SK-N-SH (cell line): ENCODE results near the gene UBE2Z. TPM values are rescaled to one million over a fixed set of nuclear protein-coding genes. Genes with fewer than 3 reads are reported as not detected.

ENCODE experiments used
- CTCF ChIA-PET: fragments of 300-600, 350-600 bp; formaldehyde crosslinking; extraction: SDS; loops from one replicate; lab custom pipeline; 2021; lab: Yijun Ruan, JAX
- POLR2A ChIA-PET: fragments of 350-600 bp; sonication (Branson Sonifier 250); formaldehyde crosslinking; extraction: SDS; loops from one replicate; lab custom pipeline; 2020; ENCODE audit warnings: antibody characterized with exemption, inconsistent platforms; lab: Yijun Ruan, JAX
- DNase-seq: peaks from one replicate; pipeline ENCODE4 v3.0.0; 2012
- H2AFZ ChIP-seq: fragments of 200-600 bp; sonication (generic); 2 replicates; pipeline ENCODE4 v1.8.1; 2016; ENCODE audit warnings: antibody characterized with exemption, mild to moderate bottlenecking, low read depth
- H3F3A ChIP-seq: fragments of 200-600 bp; sonication (generic); replicated peaks from 2 replicates; pipeline ENCODE3; 2016; ENCODE audit warnings: antibody characterized with exemption, mild to moderate bottlenecking; ENCODE audit not compliant: insufficient read depth
- H3K27ac ChIP-seq, 2 experiments: fragments of 200-500 bp in 1 of 2; fragments of 200-600 bp in 1 of 2; sonication (Bioruptor generic) in 1 of 2; sonication (generic), shearing (Covaris generic) in 1 of 2; 2 replicates each; pipeline versions ENCODE4 v1.5.1 to v1.6.1; 2014 to 2016; ENCODE audit warnings: low read depth in 2 of 2, inconsistent platforms in 1 of 2, low read length in 1 of 2, mild to moderate bottlenecking in 1 of 2, mixed read lengths in 1 of 2
- H3K27me3 ChIP-seq: fragments of 200-600 bp; sonication (generic), shearing (Covaris generic); 2 replicates; pipeline ENCODE4 v1.6.1; 2016; ENCODE audit warnings: mixed run types; ENCODE audit not compliant: insufficient read depth
- H3K36me3 ChIP-seq, 2 experiments: fragments of 200-500 bp in 1 of 2; fragments of 200-600 bp in 1 of 2; sonication (Bioruptor generic) in 1 of 2; sonication (generic) in 1 of 2; replicated peaks in 1 of 2; 2 replicates each; pipeline versions ENCODE3 to v1.5.1; 2014 to 2016; ENCODE audit warnings: low read length in 1 of 2, mild to moderate bottlenecking in 1 of 2; ENCODE audit not compliant: insufficient read depth in 2 of 2, control insufficient read depth in 1 of 2
- H3K4me1 ChIP-seq, 2 experiments: fragments of 200-500 bp in 1 of 2; fragments of 200-600 bp in 1 of 2; sonication (Bioruptor generic) in 1 of 2; sonication (generic), shearing (Covaris generic) in 1 of 2; 2 replicates each; pipeline versions ENCODE4 v1.5.1 to v1.6.1; 2014 to 2016; ENCODE audit warnings: low read depth in 1 of 2, low read length in 1 of 2, mixed run types in 1 of 2; ENCODE audit not compliant: insufficient read depth in 2 of 2, control insufficient read depth in 1 of 2
- H3K4me2 ChIP-seq: fragments of 200-600 bp; sonication (generic), shearing (Covaris generic); 2 replicates; pipeline ENCODE4 v1.6.1; 2017; ENCODE audit warnings: mixed run types
- H3K4me3 ChIP-seq, 2 experiments: fragments of 200-500 bp in 1 of 2; fragments of 200-600 bp in 1 of 2; sonication (Bioruptor generic) in 1 of 2; sonication (generic), shearing (Covaris generic) in 1 of 2; 2 replicates each; pipeline versions ENCODE4 v1.5.1 to v1.8.1; 2014 to 2016; ENCODE audit warnings: low read depth in 2 of 2, inconsistent platforms in 1 of 2, low read length in 1 of 2, mild to moderate bottlenecking in 1 of 2, mixed read lengths in 1 of 2, moderate library complexity in 1 of 2
- H3K79me2 ChIP-seq: fragments of 200-600 bp; sonication (generic); 2 replicates; pipeline ENCODE4 v1.8.1; 2017; ENCODE audit warnings: mild to moderate bottlenecking; ENCODE audit not compliant: insufficient read depth
- H3K9ac ChIP-seq: fragments of 200-600 bp; sonication (generic); 2 replicates; pipeline ENCODE4 v1.6.1; 2017; ENCODE audit warnings: mixed run types
- H3K9me2 ChIP-seq: fragments of 200-600 bp; sonication (generic); 2 replicates; pipeline ENCODE4 v1.6.1; 2017; ENCODE audit warnings: mixed run types
- H3K9me3 ChIP-seq: fragments of 200-600 bp; sonication (generic); 2 replicates; pipeline ENCODE4 v1.6.1; 2017; ENCODE audit warnings: mixed run types, mild to moderate bottlenecking, moderate library complexity
- H4K20me1 ChIP-seq: fragments of 200-600 bp; sonication (generic); 2 replicates; pipeline ENCODE4 v1.6.1; 2017; ENCODE audit warnings: mild to moderate bottlenecking, mixed run types; ENCODE audit not compliant: insufficient read depth
- FOSL2 ChIP-seq: IDR thresholded peaks from 2 replicates; pipeline ENCODE4 v1.4.0; 2012; ENCODE audit warnings: low read depth, mild to moderate bottlenecking, moderate library complexity, borderline replicate concordance
- FOXM1 ChIP-seq: IDR thresholded peaks from 2 replicates; pipeline ENCODE4 v1.4.0; 2012; ENCODE audit warnings: low read depth, mild to moderate bottlenecking
- MEF2A ChIP-seq: IDR thresholded peaks from 2 replicates; pipeline ENCODE4 v1.4.0; 2012; ENCODE audit warnings: low read depth, borderline replicate concordance
- NFIC ChIP-seq: IDR thresholded peaks from 2 replicates; pipeline ENCODE4 v1.4.0; 2012; ENCODE audit warnings: borderline replicate concordance
- NRF1 ChIP-seq: IDR thresholded peaks from 2 replicates; pipeline ENCODE4 v1.6.1; 2012; ENCODE audit warnings: low read depth, mild to moderate bottlenecking, low read length
- RXRA ChIP-seq: IDR thresholded peaks from 2 replicates; pipeline ENCODE4 v1.4.0; 2012; ENCODE audit warnings: low read depth, mild to moderate bottlenecking, borderline replicate concordance
- TAF1 ChIP-seq: IDR thresholded peaks from 2 replicates; pipeline ENCODE4 v1.6.1; 2012; ENCODE audit warnings: low read depth, mild to moderate bottlenecking, low read length, moderate library complexity, borderline replicate concordance
- WGBS: methylation state at CpG from one replicate; pipeline ENCODE4 v1.1.6; 2017; ENCODE audit warnings: low lambda C conversion rate; 5-methylcytosine and 5-hydroxymethylcytosine counted together
- polyA plus RNA-seq, 3 experiments: library from polyadenylated mRNA; depleted of rRNA; stranded (reverse); fragments of >200 nt; gene quantifications; 2 replicates each; pipeline ENCODE4 v1.2.3, GENCODE V29; 2012
- TF ChIP-seq, protein P1 (sequence below): fragments of 200-600 bp; sonication (generic); IDR thresholded peaks from 2 replicates; pipeline ENCODE4 v1.6.1; 2017; ENCODE audit warnings: antibody characterized with exemption, mild to moderate bottlenecking, moderate library complexity
- TF ChIP-seq, protein P2 (sequence below): IDR thresholded peaks from 2 replicates; pipeline ENCODE4 v1.4.0; 2012; ENCODE audit warnings: low read depth, borderline replicate concordance
- TF ChIP-seq, protein P3 (sequence below): IDR thresholded peaks from 2 replicates; pipeline ENCODE4 v1.4.0; 2012; ENCODE audit warnings: low read depth, borderline replicate concordance

UBE2Z gene
- polyA plus RNA-seq, 1 of the 3 experiments (the other 2 are of a cell fraction), result 168 TPM

DNA sequence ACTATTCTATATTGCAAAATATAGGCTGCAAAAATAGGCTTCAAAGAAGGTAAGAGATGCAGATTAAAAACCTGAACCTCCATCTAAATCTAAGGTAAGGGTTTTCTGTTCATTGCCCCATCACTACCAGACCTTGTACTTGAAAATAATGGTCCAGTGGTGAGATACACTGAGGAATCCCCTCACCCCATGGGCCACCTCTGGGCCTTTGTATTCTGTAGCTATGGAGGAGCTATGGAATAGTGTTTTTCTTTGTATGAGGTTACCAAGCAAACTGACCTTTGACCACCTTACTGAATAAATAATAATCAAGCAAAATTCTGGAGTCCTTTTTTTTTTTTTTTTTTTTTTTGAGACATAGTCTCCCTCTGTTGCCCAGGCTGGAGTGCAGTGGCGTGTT, 4.8 kb upstream of the UBE2Z start (continued):
- TF ChIP-seq, protein P1, sequence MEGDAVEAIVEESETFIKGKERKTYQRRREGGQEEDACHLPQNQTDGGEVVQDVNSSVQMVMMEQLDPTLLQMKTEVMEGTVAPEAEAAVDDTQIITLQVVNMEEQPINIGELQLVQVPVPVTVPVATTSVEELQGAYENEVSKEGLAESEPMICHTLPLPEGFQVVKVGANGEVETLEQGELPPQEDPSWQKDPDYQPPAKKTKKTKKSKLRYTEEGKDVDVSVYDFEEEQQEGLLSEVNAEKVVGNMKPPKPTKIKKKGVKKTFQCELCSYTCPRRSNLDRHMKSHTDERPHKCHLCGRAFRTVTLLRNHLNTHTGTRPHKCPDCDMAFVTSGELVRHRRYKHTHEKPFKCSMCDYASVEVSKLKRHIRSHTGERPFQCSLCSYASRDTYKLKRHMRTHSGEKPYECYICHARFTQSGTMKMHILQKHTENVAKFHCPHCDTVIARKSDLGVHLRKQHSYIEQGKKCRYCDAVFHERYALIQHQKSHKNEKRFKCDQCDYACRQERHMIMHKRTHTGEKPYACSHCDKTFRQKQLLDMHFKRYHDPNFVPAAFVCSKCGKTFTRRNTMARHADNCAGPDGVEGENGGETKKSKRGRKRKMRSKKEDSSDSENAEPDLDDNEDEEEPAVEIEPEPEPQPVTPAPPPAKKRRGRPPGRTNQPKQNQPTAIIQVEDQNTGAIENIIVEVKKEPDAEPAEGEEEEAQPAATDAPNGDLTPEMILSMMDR, result no peak
- TF ChIP-seq FOXM1, result no peak
- no peak for TF ChIP-seq RXRA
- no peak for TF ChIP-seq TAF1
- no peak for TF ChIP-seq MEF2A
- no peak for TF ChIP-seq FOSL2
- TF ChIP-seq NFIC, result no peak

DNA sequence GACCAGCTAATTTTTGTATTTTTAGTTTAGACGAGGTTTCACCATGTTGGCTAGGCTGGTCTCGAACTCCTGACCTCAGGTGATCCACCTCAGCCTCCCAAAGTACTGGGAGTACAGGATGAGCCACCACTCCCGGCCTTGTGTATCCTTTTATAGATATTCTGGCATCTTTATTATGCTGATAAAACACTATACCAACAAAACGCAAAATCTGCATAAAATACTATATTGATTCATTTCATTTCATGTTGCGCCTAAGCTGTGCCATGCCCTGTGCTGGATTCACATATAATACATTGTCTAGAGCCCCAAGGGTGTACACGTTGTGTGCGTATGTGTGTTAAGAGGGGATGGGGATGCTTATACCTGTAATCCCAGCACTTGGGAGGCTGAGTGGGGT, 3.8 kb upstream of the UBE2Z start:
- Histone ChIP-seq H3K4me1 (no peaks in the 10 kb centered on the region; a peak in 1 of 4 replicates), H3F3A (peaks cover 18% of the 10 kb centered on the region), H3K9me2 (no peaks in the 10 kb centered on the region), H3K79me2 (peaks cover 21% of the 10 kb centered on the region), H3K9me3 (no peaks in the 10 kb centered on the region)
- no peak for TF ChIP-seq FOSL2
- no peak for TF ChIP-seq NRF1
- TF ChIP-seq, protein P2, sequence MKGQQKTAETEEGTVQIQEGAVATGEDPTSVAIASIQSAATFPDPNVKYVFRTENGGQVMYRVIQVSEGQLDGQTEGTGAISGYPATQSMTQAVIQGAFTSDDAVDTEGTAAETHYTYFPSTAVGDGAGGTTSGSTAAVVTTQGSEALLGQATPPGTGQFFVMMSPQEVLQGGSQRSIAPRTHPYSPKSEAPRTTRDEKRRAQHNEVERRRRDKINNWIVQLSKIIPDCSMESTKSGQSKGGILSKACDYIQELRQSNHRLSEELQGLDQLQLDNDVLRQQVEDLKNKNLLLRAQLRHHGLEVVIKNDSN, result no peak
- TF ChIP-seq, protein P3, sequence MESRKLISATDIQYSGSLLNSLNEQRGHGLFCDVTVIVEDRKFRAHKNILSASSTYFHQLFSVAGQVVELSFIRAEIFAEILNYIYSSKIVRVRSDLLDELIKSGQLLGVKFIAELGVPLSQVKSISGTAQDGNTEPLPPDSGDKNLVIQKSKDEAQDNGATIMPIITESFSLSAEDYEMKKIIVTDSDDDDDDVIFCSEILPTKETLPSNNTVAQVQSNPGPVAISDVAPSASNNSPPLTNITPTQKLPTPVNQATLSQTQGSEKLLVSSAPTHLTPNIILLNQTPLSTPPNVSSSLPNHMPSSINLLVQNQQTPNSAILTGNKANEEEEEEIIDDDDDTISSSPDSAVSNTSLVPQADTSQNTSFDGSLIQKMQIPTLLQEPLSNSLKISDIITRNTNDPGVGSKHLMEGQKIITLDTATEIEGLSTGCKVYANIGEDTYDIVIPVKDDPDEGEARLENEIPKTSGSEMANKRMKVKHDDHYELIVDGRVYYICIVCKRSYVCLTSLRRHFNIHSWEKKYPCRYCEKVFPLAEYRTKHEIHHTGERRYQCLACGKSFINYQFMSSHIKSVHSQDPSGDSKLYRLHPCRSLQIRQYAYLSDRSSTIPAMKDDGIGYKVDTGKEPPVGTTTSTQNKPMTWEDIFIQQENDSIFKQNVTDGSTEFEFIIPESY, result no peak
- TF ChIP-seq, all 33 proteins: peak for 0
- no peaks in the 10 kb centered on the region for H3K36me3 ChIP-seq
- no peak overlapping the region for H3K4me3 ChIP-seq
- CTCF ChIA-PET, result interaction anchor here (0.7 to 1.3 kb wide), 2 partner anchors 19 to 20 kb away, joined by 3 read pairs; no protein-coding TSS in a partner anchor
- POLR2A ChIA-PET, result interaction anchor here (1.0 kb wide), 1 partner anchor 12 kb away, joined by 3 read pairs; the partner anchor contains the start of gene ATP5MC1
- no peak overlapping the region for H2AFZ ChIP-seq
- no peak overlapping the region for H3K9ac ChIP-seq
- H3K27ac ChIP-seq, result no peak overlapping the region
- H3K4me2 ChIP-seq, result no peak overlapping the region
- no peaks in the 10 kb centered on the region for H3K27me3 ChIP-seq
- WGBS, result 83% methylated on average over 7 of the region's 7 CpGs
- H4K20me1 ChIP-seq, result peaks cover 5% of the 10 kb centered on the region
- no peak for DNase-seq
